Stimulated activated CD4-positive, alpha-beta T cell treated with anti-CD3 and anti-CD28 coated beads, TNF-alpha, amount 100 ng/mL, for 1 hour (primary cell): Measurements from ENCODE around the gene HAX1.
"Not testable (repeated sequence)": the region's sequence is repeated elsewhere in the genome, so short reads cannot be mapped to it uniquely, and the experiment has no call there.

ENCODE experiments used
- DNase-seq, 3 donors: peaks; one replicate each; pipeline ENCODE4 v3.0.0-alpha.2; 2020; ENCODE audit warnings: low read depth in 3 of 3, low spot score in 1 of 3

Gene HAX1

DNA sequence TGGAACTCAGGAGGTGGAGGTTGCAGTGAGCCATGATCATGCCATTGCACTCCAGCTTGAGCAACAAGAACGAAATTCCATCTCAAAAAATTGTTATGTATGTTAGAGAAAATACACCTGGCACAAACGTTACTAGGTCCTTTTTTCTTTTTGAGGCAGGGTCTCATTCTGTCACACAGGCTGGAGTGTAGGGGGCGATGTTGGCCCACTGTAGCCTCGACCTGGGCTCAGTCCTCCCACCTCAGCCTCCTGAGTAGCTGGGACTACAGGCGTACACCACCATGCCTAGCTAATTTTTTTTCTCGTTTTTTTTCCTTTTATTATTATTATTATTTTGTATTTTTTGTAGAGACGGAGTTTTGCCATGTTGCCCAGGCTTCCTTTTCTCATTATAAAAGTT, 4.4 kb downstream of the HAX1 start:
- DNase-seq = no peak

DNA sequence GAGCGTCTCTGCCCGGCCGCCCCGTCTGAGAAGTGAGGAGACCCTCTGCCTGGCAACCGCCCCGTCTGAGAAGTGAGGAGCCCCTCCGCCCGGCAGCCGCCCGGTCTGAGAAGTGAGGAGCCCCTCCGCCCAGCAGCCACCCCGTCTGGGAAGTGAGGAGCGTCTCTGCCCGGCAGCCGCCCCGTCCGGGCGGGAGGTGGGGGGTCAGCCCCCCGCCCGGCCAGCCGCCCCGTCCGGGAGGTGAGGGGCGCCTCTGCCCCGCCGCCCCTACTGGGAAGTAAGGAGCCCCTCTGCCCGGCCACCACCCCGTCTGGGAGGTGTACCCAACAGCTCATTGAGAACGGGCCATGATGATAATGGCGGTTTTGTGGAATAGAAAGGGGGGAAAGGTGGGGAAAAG, 15.2 kb downstream of the HAX1 start:
- not testable (repeated sequence) for DNase-seq

DNA sequence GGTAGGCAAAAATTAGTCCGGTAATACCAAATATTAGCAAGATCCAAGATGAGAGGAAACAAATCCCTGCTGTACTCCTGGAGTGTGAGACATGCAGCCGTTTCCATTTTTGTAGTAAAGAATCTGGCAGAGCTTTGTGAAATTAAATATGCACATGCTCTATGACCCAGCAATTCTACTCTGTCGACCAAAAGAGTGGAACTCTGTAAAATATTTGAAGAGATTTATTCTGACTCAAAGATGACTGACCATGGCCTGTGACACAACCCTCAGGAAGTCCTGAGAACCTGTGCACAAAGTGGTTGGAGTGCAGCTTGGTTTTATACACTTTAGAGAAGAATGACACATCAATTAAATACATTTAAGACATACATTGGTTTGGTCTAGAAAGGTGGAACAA, 16.2 kb downstream of the HAX1 start:
- no peak for DNase-seq

DNA sequence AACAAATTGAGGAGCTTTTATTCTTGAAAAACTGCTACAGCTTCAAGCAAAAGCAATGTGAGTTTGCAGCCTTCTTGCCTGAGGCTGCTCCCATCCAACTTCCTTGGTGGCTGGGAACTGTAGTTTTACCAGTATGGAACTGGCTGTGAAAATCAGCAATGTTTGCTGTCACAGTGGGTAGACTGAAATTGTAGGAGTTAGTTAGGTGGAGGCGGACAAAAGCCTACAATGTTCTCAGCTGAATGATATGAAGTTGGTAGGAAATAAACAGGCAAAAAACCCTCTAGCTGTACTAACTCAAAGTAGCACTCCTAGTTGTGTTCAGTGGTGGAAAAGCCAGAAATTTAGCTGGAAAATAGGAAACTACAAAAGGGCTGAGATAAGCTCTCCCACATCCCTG, 18.5 kb downstream of the HAX1 start:
- DNase-seq = no peak

DNA sequence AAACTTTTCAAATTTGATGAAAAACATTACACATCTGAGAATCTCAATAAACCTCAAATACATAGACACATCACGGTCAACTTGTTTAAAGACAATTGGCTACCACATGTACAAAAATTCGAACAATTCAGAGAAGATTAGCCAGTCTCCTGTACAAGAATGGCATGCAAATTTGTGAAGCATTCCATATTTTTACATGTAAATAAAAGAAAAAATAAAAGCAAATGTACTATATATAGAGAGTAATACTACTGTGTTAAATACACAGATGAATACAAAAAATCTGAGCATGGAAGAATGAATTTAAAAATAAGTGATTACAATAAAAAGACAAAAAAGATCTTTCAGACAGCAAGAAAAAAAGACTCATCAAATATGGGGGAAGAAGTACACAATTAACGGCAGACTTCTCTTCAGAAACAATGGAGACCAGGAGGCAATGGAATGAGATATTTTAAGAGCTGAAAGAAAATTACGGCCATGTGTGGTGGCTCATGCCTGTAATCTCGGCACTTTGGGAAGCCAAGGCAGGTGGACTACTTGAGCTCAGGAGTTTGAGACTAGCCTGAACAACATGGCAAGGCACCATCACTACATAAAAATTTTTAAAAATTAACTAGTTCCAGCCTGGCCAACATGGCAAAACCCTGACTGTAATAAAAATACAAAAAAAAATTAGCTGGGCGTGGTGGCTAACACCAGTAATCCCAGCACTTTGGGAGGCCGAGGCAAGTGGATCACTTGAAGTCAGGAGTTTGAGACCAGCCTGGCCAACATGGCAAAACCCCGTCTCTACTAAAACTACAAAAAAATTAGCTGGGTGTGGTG, 23.2 kb downstream of the HAX1 start:
- DNase-seq = no peak

DNA sequence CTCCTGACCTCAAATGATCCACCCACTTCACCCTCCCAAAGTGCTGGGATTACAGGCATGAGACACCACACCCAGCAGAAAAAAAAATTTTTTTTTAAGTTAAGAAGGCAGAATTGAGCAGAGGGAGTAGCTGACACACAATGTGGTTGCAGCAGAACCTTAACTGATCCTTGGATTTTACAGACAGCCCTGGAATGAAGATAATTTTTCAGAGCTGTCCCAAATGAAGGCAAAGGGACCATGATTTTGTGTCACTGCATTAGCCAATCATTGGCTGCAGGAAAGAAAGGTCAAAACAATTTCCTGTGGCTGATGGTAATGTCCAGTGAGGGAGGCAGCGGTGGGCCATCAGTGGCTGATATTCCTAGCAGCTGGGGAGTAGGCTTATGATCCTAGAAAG, 29.2 kb downstream of the HAX1 start:
- DNase-seq = no peak

DNA sequence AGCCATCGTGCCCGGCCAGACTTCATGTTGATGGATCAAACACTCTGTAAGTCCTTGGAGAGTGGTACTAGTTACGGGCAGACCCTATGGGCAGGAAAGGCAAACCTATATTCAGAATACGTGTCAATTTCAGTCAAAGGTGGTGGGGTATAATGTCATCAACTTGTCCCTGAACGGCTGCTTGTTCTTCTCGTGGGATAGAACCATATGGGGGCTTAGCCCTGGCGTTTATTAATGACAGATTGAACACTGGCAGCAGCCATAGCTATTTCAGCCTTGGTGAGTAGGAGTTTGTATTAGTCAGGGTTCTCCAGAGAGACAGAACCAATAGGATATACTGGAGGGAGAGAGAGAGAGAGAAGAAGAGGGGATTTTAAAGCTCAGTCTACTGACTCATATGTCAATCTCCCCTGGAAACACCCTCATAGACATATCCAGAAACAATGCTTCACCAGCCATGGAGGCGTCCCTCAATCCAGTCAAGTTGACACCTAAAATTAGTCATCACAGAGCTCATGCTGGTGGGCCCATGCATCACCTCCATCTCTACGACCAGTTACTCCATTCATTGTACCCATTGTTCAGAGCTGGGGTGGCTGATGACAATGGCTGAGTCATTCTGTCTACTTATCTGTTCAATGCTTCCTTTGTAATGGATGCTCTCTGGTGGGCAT, 32.4 kb downstream of the HAX1 start:
- peak in 1 of 3 donors; percentile 6 for DNase-seq

DNA sequence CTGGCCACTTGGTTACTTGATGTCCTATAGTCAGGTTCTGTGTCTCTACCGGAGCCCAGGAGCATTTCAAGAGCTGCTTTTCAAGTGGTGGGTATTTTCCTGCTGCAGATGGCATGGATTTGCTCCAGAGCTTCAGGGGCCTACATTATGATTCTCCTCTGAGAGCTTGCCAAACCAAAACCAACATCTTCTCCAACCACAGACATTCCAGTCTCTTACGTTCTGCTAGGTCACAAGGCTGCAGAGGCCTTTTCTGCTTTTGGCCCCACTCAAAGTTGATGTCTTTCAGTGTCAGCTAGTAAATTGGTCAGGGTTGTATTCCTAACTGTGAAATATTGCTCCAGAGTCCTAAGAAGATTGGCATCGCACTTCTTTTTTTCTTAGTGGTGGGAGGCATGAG, 33.7 kb downstream of the HAX1 start:
- DNase-seq = no peak

DNA sequence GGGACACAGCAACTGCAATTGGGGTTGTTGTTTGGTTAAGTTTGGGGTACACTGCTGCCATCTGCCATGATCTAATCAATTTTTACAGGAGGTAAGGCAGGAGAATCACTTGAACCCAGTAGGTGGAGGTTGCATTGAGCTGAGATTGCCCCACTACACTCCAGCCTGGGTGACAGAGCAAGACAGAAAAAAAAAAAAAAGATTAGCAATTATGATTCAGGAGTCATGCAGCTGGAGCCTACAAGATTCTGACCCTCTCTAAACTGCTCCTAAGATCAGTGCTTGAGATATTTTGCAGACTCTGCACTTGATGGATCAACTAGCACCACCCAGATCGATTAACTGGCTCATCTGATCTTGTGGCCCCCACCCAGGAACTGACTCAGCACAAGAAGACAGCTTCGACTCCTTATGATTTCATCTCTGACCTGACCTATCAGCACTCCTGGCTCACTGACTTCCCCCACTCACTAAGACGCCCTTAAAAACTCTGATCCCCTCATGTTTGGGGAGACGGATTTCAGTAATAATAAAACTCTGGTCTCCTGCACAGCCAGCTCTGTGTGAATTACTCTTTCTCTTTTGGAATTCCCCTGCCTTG, 35.3 kb downstream of the HAX1 start:
- DNase-seq = not testable (repeated sequence)

DNA sequence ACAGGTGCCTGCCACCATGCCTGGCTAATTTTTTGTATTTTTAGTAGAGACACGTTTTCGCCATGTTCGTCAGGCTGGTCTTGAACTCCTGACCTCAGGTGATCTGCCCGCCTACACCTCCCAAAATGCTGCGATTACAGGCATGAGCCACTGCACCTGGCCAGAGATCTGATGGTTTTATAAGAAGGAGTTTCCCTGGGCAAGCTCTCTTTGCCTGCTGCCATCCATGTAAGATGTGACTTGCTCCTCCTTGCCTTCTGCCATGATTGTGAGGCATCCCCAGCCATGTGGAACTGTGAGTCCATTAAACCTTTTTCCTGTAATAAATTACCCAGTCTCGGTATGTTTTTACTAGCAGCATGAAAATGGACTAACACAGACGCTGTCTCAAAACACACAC, 36.7 kb downstream of the HAX1 start:
- DNase-seq = not testable (repeated sequence)

DNA sequence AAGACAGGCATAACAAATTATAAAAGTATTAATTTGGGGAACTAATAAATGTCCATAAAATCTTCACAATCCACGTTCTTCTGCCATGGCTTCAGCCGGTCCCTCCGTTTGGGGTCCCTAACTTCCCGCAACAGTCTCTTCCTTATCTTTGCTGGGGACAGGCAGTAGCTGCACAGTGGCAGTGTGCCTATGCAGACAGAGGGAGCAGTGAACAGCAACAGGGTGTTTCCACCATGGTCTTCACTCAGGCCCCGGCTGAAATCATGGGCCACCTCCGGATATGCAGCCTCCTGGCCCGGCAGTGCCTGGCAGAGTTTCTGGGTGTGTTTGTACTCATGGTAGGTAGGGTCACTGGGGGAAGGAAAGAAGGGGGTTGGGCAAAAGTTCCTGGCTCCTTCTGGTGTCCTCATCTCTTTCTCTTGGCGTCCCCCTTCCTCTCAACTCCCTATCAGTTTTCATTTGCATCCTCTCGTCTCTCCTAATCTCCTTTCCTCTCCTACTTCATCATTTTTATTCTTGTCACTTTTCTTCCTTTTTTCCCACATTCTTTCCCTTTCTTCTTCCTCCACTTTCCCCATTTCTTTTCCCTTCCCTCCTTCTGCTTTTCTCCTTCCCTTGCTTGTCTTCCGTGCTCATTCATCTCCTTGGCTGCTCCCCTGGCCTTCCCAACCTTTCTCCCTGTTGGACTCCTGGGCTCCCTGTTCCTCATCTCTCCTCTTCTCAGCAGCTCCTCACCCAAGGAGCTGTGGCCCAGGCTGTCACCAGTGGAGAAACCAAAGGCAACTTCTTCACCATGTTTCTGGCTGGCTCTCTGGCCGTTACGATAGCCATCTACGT, 40.0 kb downstream of the HAX1 start:
- DNase-seq = not testable (repeated sequence)

DNA sequence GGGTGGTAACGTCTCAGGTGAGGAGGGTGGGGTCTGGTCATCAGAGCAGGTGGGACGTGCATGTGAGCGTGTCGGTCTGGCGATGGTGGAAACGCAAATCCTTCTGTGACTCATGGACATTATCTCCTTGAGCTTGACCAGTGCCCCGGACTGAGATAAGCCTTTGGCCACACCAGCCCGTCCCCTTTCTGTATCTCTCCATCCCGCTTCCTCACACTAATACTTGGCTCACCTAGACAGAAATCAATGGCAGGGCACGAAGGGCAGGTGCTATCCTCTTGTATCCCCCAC, 40.6 kb downstream of the HAX1 start:
- no peak for DNase-seq

DNA sequence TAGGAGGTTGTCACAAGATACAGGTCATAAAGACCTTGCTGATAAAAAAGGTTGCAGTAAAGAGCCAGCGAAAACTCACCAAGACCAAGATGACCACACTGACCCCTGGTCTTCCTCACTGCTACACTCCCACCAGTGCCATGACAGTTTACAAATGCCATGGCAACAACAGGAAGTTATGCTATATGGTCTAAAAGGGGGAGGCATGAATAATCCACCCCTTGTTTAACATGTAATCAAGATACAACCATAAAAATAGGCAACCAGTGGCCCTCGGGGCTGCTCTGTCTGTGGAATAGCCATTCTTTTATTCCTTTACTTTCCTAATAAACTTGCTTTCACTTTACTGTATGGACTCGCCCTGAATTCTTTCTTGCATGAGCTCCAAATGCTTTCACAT, 41.8 kb downstream of the HAX1 start:
- DNase-seq = not testable (repeated sequence)

DNA sequence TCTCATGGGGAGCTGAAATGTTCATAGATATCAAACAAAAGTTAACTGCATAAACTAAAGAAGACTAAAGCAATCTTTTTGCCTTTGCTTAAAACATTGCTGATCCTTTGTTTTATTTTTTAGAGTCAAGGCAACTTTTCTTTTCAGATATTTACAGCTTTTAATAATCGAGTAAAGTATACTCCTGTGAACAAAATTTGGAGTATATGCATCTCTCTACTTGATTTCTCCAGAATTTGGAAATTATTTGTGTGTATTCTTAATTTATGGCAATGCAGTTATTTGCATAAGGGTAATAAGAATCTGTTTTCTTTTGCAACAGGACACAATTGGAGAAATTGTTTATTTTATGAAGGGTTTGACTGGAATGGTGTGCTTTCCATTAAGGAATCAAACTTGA, 44.3 kb downstream of the HAX1 start:
- DNase-seq = no peak

DNA sequence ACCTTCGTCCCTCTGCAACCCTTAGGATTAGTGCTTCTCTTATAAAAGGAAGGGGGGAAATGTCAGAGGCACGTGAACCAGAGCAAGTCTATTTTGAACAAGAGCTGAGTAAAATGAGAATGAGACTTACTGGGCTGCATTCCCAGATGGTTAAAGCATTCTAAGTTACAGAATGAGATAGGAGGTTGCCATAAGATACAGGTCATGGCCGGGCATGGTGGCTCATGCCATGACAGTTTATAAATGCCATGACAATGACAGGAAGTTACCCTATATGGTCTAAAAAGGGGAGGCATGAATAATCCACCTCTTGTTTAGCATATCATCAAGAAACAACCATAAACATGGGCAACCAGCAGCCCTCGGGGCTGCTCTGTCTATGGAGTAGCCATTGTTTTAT, 46.0 kb downstream of the HAX1 start:
- DNase-seq = no peak

DNA sequence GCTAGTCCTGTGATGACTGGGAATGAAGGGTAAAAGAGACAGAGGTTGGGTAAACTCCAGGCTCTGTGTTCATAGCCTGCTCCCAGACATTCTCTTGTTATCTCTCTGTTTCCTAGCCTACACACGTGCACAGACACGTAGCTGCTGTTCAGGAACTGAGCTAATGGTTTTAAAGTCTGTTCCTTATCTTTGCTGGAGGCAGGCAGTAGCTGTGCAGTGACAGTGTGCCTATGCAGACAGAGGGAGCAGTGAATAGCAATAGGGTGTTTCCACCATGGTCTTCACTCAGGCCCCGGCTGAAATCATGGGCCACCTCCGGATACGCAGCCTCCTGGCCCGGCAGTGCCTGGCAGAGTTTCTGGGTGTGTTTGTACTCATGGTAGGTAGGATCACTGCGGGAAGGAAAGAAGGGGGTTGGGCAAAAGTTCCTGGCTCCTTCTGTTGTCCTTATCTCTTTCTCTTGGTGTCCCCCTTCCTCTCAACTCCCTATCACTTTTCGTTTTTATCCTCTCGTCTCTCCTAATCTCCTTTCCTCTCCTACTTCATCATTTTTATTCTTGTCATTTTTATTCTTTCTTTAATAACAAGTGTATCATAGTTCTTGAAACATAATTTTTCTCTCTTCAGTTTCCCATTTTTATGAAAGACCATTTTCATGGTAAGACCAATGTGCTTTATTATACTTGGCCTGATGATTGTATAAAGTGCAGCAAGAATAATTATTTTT, 48.6 kb downstream of the HAX1 start, which contains the start of gene AQP10:
AQP10 (plus strand) TSS at position 212 of the 727 bp plus-strand sequence; CDS start at position 275, 63 bp downstream.
- DNase-seq = no peak

DNA sequence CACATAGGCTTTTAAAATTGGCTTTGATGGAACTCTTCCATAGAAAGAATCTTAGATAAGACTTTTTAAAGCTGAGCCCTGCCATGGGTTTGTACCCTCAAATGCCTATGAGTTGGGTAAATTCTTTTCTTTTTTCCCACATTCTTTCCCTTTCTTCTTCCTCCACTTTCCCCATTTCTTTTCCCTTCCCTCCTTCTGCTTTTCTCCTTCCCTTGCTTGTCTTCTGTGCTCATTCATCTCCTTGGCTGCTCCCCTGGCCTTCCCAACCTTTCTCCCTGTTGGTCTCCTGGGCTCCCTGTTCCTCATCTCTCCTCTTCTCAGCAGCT, 49.1 kb downstream of the HAX1 start:
- DNase-seq = not testable (repeated sequence)

DNA sequence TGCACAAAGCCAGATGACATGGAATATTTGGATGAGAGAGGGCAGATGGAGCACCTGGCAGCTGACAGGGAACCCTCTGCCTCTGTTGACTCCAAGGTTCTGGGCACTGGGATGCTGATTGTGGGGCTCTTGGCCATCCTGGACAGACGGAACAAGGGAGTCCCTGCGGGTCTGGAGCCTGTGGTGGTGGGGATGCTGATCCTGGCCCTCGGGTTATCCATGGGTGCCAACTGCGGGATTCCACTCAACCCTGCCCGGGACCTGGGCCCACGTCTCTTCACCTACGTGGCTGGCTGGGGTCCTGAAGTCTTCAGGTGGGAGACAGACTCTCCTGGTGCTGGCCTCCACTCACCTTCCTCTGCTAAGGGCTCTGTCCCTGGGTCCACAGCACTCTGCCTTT, 51.1 kb downstream of the HAX1 start:
- no peak for DNase-seq

DNA sequence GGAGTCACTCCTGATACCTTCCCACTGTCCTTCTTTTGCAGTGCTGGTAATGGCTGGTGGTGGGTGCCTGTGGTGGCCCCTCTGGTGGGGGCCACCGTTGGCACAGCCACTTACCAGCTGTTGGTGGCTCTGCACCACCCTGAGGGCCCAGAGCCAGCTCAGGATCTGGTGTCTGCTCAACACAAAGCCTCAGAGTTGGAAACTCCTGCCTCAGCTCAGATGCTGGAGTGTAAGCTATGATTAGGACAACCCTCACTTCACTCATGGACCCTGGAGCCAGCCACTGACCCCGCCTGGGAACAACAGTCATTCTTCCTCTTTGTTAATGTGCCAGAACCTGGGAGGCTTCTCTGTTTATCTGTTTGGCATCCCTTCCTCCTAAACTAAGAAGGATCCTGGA, 51.8 kb downstream of the HAX1 start:
- no peak for DNase-seq

DNA sequence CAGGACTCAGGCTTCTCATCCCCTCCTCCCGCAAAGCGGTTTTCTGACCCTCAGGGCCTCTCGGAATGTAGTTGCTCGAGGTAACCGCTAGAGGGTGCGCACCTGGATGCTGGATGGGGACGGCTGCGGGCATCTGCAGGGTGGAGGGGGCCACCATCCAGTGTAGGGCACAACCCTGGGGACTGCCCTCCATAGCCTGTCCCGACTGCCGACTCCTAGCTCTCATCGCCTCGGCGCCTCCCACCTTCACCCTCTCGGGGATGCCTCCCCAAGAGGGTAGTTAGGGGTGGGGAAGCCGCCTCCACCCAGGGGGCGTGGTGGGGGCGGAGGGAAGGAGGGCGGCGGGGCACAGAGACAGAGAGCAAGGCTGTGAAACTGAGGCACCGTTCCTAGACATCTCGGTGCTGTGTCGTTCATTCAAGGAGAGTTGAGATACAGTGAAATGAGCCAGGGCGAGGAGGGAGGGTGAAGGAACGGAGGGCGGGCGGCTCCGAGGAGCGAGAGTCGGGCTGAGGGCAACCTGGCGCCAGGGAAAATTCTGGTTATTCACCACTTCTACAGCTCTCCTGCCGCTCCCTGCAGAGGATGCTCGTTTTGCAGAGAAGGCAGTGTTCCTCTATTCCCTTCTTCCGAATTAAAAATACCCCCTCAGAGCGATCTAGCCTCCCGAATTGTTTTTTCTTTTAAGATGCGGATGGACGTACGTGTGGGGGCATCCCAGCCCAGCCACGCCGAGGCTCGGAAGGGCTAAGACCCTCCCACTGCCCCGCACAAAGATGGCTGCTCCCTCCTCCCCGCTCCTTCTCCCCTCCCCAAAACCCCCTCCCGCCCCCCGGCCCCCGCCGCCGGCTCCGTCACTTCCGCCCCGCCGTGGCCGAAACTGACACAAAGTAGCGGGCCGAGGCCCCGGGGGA, 52.5 kb downstream of the HAX1 start, which contains the start of gene ATP8B2:
ATP8B2 (plus strand) TSS at position 857 of the 914 bp plus-strand sequence. CDS start 2,617 bp downstream, outside the sequence.
- DNase-seq = peak; percentile 56 to 63 (median 60)
